ENCODE measurements around the gene KLHL26.

Gene KLHL26

DNA sequence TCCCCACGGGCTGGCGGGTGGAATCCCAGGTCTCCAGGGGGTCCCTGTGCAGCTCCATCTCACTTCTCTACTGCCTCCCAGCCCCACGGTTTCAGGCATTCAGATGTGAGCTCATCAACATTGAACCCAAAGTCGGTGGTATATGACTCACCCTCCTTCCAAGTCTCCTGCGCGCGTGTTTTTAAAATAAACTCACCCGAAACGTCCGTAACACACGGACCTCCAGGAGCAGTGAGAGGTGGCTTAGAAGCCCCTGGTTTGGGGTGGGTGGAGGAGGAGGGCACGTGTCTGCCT is 32.6 kb downstream of the KLHL26 start:
- H3K27ac ChIP-seq (ENCODE audit: low read depth, low read length) = no peak overlapping the region

DNA sequence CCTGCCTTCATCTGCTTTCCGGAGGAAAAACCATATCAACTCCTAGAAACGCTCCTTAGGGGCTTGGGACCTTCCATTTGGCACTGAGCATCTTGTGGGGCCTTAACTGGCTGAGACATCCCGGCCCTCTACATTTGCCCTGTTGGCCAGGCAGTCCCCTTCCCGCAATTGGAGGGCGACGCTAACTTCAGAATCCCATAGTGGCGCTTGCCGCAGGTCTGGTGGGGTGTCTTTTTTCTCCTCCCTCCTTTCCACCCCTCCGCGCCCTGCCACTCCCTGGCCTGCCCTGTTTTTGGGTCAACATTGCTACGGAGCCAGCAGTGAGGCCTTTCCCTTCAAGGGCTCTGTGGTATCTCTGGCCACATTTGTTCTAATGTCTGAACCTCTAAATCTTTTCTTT is 33.1 kb downstream of the KLHL26 start:
- no peaks in the 10 kb centered on the region for H3F3A ChIP-seq (ENCODE audit: insufficient read depth)
- no peak for TF ChIP-seq EZH2phosphoT487 (conservative IDR thresholded peaks at IDR 0.05; ENCODE audit: low read length)
- no peak overlapping the region for H3K9ac ChIP-seq (ENCODE audit: low read length)
- H3K4me3 ChIP-seq (ENCODE audit: insufficient read depth, low read length, poor library complexity, severe bottlenecking) = no peak overlapping the region
- no peaks in the 10 kb centered on the region for H3K9me3 ChIP-seq (ENCODE audit: insufficient read depth, low read length)
- H3K27ac ChIP-seq (ENCODE audit: low read depth, low read length) = no peak overlapping the region
- H4K20me1 ChIP-seq (ENCODE audit: low read depth, low read length) = no peaks in the 10 kb centered on the region
- no peaks in the 10 kb centered on the region for H3K27me3 ChIP-seq (ENCODE audit: low read length)
- no peak overlapping the region for H3K4me2 ChIP-seq (ENCODE audit: low read depth, low read length, poor library complexity, severe bottlenecking)
- H3K36me3 ChIP-seq (ENCODE audit: low read length) = no peaks in the 10 kb centered on the region
- no peak overlapping the region for H2AFZ ChIP-seq (ENCODE audit: low read depth, low read length, severe bottlenecking)
- H3K79me2 ChIP-seq (ENCODE audit: insufficient read depth, low read length) = no peaks in the 10 kb centered on the region
- no peaks in the 10 kb centered on the region for H3K9me2 ChIP-seq (replicated peaks; ENCODE audit: insufficient read depth, low read length)

More for the DNA sequence above, 32.6 kb downstream of the KLHL26 start:
- TF ChIP-seq, protein P1, sequence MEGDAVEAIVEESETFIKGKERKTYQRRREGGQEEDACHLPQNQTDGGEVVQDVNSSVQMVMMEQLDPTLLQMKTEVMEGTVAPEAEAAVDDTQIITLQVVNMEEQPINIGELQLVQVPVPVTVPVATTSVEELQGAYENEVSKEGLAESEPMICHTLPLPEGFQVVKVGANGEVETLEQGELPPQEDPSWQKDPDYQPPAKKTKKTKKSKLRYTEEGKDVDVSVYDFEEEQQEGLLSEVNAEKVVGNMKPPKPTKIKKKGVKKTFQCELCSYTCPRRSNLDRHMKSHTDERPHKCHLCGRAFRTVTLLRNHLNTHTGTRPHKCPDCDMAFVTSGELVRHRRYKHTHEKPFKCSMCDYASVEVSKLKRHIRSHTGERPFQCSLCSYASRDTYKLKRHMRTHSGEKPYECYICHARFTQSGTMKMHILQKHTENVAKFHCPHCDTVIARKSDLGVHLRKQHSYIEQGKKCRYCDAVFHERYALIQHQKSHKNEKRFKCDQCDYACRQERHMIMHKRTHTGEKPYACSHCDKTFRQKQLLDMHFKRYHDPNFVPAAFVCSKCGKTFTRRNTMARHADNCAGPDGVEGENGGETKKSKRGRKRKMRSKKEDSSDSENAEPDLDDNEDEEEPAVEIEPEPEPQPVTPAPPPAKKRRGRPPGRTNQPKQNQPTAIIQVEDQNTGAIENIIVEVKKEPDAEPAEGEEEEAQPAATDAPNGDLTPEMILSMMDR (IDR thresholded peaks at IDR 0.05; ENCODE audit: insufficient read depth, low read length, poor library complexity, severe bottlenecking) = no peak
- TF ChIP-seq EZH2phosphoT487 (conservative IDR thresholded peaks at IDR 0.05; ENCODE audit: low read length) = no peak
- H3K9me2 ChIP-seq (replicated peaks; ENCODE audit: insufficient read depth, low read length) = no peaks in the 10 kb centered on the region
- no peak overlapping the region for H3K9ac ChIP-seq (ENCODE audit: low read length)
- H3K79me2 ChIP-seq (ENCODE audit: insufficient read depth, low read length) = no peaks in the 10 kb centered on the region
- no peaks in the 10 kb centered on the region for H3K27me3 ChIP-seq (ENCODE audit: low read length)
- H3K4me2 ChIP-seq (ENCODE audit: low read depth, low read length, poor library complexity, severe bottlenecking) = no peak overlapping the region
- H4K20me1 ChIP-seq (ENCODE audit: low read depth, low read length) = no peaks in the 10 kb centered on the region
- H3K36me3 ChIP-seq (ENCODE audit: low read length) = no peaks in the 10 kb centered on the region
- H2AFZ ChIP-seq (ENCODE audit: low read depth, low read length, severe bottlenecking) = no peak overlapping the region
- H3F3A ChIP-seq (ENCODE audit: insufficient read depth) = no peaks in the 10 kb centered on the region
- no peaks in the 10 kb centered on the region for H3K9me3 ChIP-seq (ENCODE audit: insufficient read depth, low read length)
- no peak overlapping the region for H3K4me3 ChIP-seq (ENCODE audit: insufficient read depth, low read length, poor library complexity, severe bottlenecking)

DNA sequence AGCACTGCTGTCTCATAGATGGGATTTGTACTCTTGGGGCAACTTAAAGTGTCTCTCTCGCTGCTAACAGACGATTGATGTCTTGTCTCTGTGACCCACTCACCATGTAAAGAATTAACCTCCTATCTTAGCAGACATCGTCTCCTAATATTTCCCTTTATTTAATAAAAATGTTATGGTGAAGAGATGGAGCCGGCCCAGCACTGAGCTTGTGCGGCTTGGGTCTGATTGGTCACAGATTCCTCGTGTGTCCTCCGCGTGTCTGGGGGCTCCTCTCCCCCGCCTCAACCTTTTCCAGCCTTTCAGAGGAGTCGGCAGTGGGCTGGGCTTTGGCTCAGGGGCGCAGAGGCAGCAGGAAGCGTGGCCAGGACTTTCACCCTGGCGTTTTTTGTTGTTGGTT is 33.5 kb downstream of the KLHL26 start:
- Histone ChIP-seq H3K4me2 (ENCODE audit: low read depth, low read length, poor library complexity, severe bottlenecking) (no peak overlapping the region), H3K9me2 (replicated peaks; ENCODE audit: insufficient read depth, low read length) (no peaks in the 10 kb centered on the region), H3F3A (ENCODE audit: insufficient read depth) (no peaks in the 10 kb centered on the region), H3K27ac (ENCODE audit: low read depth, low read length) (no peak overlapping the region), H4K20me1 (ENCODE audit: low read depth, low read length) (no peaks in the 10 kb centered on the region), H3K36me3 (ENCODE audit: low read length) (no peaks in the 10 kb centered on the region), H3K79me2 (ENCODE audit: insufficient read depth, low read length) (no peaks in the 10 kb centered on the region), H3K9me3 (ENCODE audit: insufficient read depth, low read length) (no peaks in the 10 kb centered on the region), H3K9ac (ENCODE audit: low read length) (no peak overlapping the region), H2AFZ (ENCODE audit: low read depth, low read length, severe bottlenecking) (no peak overlapping the region), H3K27me3 (ENCODE audit: low read length) (no peaks in the 10 kb centered on the region), H3K4me3 (ENCODE audit: insufficient read depth, low read length, poor library complexity, severe bottlenecking) (no peak overlapping the region)
- TF ChIP-seq, protein P1 (IDR thresholded peaks at IDR 0.05; ENCODE audit: insufficient read depth, low read length, poor library complexity, severe bottlenecking) = no peak
- TF ChIP-seq EZH2phosphoT487 (conservative IDR thresholded peaks at IDR 0.05; ENCODE audit: low read length) = no peak

DNA sequence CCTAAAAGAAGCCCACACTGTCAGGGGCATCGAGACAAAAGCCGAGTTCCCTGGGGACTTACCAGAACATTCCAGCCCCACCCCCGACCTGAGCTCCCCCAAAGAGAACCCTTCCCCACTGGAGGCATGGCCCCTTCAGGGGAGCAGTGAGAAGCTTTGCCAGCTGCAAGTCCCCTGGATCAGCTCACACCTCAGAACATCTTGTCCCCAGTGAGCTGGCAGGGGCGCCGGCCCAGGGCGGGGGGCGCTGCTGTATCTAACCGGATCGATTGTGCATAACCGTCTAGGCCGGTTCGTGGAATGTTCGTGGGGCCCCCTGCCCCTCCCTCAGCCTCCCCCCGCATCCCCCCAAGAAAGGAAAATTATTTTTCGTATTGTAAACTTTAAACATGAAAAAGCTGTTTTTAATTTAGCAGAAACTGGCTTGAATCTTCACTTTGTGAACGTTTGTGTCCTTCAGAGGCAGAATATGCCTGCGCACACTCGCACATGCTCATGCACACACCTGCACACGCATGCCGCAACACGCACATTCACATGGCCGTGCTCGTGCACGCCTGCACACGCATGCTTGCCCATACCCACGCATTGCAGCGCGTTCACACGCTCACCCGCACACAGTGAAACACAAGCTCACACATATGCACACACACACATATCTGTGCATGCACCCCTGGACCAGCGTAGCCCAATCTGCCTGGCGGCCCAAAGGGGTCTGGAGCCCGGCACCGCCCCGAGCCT is 34.6 kb downstream of the KLHL26 start:
- Histone ChIP-seq H3K4me3 (ENCODE audit: insufficient read depth, low read length, poor library complexity, severe bottlenecking) (no peak overlapping the region), H3K9me2 (replicated peaks; ENCODE audit: insufficient read depth, low read length) (no peaks in the 10 kb centered on the region), H3K4me2 (ENCODE audit: low read depth, low read length, poor library complexity, severe bottlenecking) (no peak overlapping the region), H2AFZ (ENCODE audit: low read depth, low read length, severe bottlenecking) (no peak overlapping the region), H3K27me3 (ENCODE audit: low read length) (no peaks in the 10 kb centered on the region), H3K27ac (ENCODE audit: low read depth, low read length) (no peak overlapping the region), H3K9ac (ENCODE audit: low read length) (no peak overlapping the region), H3K79me2 (ENCODE audit: insufficient read depth, low read length) (no peaks in the 10 kb centered on the region), H3K9me3 (ENCODE audit: insufficient read depth, low read length) (no peaks in the 10 kb centered on the region), H4K20me1 (ENCODE audit: low read depth, low read length) (no peaks in the 10 kb centered on the region), H3F3A (ENCODE audit: insufficient read depth) (no peaks in the 10 kb centered on the region), H3K36me3 (ENCODE audit: low read length) (no peaks in the 10 kb centered on the region)
- TF ChIP-seq EZH2phosphoT487 (conservative IDR thresholded peaks at IDR 0.05; ENCODE audit: low read length) = no peak
- TF ChIP-seq, protein P1 (IDR thresholded peaks at IDR 0.05; ENCODE audit: insufficient read depth, low read length, poor library complexity, severe bottlenecking) = no peak

Measured in SU-DHL-6 (cell line).